Measurements from ENCODE around the gene KLHL18.

DNA sequence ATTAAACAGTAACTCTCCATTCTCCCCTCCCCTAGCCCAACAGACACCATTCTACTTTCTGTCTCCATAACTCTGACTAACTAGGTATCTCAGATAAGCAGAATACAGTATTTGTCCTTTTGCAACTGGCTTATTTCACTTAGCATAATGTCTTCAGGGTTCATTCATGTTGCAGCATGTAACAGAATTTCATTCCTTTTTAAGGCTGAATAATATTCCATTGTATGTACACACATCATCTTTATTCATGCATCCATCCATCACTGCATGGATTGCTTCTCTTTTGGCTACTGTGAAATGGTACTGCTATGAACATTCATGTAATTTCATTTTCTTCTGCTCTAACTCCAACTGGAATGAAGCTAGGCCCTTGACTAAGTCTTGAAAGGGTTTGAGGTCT is 96.1 kb downstream of the KLHL18 start:
- TF ChIP-seq, protein P1, sequence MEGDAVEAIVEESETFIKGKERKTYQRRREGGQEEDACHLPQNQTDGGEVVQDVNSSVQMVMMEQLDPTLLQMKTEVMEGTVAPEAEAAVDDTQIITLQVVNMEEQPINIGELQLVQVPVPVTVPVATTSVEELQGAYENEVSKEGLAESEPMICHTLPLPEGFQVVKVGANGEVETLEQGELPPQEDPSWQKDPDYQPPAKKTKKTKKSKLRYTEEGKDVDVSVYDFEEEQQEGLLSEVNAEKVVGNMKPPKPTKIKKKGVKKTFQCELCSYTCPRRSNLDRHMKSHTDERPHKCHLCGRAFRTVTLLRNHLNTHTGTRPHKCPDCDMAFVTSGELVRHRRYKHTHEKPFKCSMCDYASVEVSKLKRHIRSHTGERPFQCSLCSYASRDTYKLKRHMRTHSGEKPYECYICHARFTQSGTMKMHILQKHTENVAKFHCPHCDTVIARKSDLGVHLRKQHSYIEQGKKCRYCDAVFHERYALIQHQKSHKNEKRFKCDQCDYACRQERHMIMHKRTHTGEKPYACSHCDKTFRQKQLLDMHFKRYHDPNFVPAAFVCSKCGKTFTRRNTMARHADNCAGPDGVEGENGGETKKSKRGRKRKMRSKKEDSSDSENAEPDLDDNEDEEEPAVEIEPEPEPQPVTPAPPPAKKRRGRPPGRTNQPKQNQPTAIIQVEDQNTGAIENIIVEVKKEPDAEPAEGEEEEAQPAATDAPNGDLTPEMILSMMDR (IDR thresholded peaks at IDR 0.05) = no peak
- TF ChIP-seq POLR2A (IDR thresholded peaks at IDR 0.05) = no peak

Data from adrenal gland (tissue), 5 donors.